HuH-7 (cell line): ENCODE measurements around the gene TSPYL4.
A peak's percentile ranks its signal among the peaks of the same experiment; 100 is the strongest.
"Not testable (repeated sequence)": the region's sequence is repeated elsewhere in the genome, so short reads cannot be mapped to it uniquely, and the experiment has no call there.

Source experiments
- DNase-seq: peaks from one replicate; pipeline ENCODE4 v3.0.0; 2011; ENCODE audit warnings: low spot score

TSPYL4 gene

DNA sequence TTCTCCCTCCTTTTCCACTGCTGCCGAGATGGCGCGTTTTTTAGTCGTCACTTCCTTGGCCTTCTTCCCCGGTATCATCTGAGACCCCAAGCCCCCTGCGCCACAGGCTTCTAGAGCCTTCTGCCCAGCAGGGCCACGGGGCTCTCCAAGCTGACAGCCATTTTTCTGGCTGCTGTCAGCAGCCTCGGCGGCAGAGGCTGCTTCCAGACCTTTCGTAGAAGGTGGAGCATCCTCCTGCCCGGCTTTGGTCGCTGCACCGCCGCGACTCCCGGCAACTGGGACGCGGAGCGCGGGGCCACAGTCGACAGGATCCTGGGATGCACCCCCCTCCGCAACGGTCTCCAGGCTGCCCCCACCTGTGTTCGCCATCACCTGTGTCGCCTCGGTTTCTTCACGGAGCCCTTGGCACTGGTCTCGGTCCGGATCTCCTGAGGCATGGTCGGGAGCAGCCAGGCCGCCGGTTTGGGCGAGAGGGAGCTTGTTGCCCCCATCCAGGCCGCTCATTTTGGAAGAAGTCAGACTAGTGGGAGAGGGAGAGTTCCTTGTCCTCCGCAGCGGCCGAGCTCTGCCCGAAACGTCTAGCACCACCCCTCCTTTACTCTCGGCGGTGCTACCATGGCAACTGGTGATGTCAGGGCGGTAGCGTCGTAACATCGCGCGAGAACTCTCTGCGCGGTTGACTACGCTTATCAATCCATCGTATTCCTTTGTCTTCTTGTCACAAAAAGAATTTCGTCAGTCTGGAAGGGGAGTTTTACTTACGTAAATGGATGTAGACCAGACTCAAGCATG lies at the start of gene TSPYL4:
TSPYL4 (minus strand) TSS at position 571 of the 792 bp plus-strand sequence; CDS start at position 504, 67 bp downstream.
- DNase-seq = peak; percentile 86

GRCh38 chr6:116301104-116301503 lies 47.2 kb upstream of the TSPYL4 start:
- no peak for DNase-seq

DNA sequence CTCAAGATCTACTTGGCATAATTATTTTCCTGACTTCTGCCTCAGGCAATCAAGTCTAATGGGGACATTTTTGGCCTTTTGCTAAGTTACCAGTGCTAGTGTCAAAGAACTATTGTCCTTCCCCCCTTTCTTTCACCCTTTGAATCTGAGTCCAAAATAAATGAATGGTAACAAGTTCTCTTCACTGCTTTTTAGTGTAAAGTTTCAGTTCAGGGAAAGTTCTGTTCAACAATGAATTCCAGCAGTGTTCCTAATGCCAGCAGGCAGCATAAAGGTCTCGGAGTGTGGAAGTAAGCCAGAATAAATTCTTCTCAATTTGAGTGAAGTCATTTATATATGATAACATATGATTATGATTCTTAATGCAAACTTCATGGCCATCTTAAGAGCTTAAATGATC lies 46.7 kb upstream of the TSPYL4 start:
- no peak for DNase-seq

GRCh38 chr6:116298973-116299372 lies 45.1 kb upstream of the TSPYL4 start:
- DNase-seq = no peak

GRCh38 chr6:116298273-116298672 lies 44.4 kb upstream of the TSPYL4 start:
- no peak for DNase-seq

DNA sequence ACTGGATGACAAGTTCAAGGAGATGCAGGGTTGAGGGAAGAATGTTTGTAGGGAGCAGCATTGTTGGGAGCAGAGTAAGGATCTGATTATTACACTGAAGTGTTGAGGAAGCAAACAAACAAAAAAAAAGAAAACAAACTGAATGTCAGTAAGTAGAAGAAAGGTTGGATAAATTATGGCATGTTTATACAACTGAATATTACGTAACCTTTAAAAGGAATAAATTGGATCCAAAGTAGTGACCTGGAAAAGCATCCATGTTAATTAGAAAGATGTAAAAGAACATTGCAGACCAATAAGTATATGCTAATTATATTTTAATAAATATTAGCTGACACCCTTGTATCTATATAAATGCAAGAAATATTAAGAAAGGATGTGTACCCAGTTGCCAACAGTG lies 38.7 kb upstream of the TSPYL4 start:
- DNase-seq = no peak

GRCh38 chr6:116291701-116292396 lies 38.0 kb upstream of the TSPYL4 start:
- DNase-seq = no peak

DNA sequence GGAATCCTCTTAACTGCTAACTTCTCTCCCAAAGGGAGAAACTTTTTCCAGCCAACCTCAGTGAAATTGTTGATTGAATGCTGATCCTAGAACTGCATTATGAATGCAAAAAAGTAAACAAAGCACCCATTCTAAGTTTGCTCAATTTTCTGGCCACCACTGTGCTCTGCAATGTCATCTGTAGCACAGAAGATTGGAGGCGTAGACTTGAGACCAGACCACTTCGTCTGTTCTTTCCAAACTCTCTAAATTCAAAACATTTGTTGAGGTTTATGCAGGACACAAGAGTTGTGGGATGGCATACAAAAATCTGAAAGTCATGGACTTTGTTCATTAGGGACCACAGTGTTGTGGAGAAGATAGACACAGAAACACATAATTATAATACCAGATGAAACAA lies 36.9 kb upstream of the TSPYL4 start:
- no peak for DNase-seq

- no peak for DNase-seq
Observed at GRCh38 chr6:116289876-116290275, 36.0 kb upstream of the TSPYL4 start.

DNA sequence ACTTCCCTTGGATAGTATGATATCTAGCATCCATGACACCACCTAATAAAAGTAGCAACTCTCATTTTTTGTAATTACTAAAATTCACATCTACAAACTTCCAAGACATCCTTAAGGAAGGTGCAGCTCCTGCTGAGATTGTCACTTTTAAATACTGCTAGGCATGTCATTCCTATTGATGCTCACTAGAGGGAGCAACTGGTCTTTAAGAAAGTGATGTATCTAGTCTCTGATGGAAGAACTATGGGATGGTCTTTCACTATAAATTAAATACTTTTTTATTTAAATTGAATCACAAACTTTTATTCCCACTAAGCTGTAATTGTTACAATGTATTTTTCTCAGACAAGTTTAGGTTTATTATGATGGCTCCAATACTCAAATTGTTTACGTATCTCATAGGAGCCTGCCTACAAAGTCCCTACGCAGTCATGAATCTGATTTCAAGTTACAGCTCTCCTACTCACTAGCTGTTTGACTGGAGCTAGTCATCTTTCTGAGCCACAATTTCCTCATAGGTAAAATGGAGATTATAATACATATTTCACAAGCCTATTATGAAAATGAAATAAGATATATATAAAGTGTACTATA lies 33.9 kb upstream of the TSPYL4 start:
- DNase-seq = no peak

DNA sequence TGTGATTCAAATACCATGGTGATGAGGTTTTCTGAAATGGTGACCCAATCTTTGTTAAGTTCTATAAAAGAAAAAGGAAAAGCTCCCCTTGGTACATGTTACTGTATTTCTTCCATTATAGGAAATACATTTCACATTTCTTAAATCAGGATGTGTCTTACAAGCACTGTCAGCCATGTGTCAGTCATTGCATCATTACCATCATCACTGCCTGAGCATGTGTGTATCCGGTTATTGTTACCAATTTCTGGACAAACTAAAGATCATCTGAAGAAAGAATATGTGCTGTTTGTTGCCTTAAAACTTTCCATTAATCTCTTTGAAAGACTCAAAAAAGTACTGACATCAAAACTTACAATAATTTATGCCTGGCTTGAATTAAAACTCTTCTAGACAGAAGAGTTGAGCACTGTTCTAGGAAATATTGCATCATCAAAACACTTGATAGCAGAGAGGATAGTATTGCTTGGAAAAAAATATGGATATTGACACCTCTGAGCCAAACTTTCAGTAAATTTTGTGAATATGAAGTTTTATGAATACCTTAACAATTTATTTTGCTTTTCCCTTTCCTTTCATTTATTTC lies 33.0 kb upstream of the TSPYL4 start:
- DNase-seq = no peak

GRCh38 chr6:116284984-116285383 lies 31.1 kb upstream of the TSPYL4 start:
- DNase-seq = not testable (repeated sequence)

GRCh38 chr6:116283191-116283590 lies 29.3 kb upstream of the TSPYL4 start:
- DNase-seq = no peak

- no peak for DNase-seq
Observed at GRCh38 chr6:116282698-116283097, 28.8 kb upstream of the TSPYL4 start.

GRCh38 chr6:116280933-116281316 lies 27.1 kb upstream of the TSPYL4 start:
- DNase-seq = no peak

GRCh38 chr6:116280161-116280932 lies 26.5 kb upstream of the TSPYL4 start:
- no peak for DNase-seq

DNA sequence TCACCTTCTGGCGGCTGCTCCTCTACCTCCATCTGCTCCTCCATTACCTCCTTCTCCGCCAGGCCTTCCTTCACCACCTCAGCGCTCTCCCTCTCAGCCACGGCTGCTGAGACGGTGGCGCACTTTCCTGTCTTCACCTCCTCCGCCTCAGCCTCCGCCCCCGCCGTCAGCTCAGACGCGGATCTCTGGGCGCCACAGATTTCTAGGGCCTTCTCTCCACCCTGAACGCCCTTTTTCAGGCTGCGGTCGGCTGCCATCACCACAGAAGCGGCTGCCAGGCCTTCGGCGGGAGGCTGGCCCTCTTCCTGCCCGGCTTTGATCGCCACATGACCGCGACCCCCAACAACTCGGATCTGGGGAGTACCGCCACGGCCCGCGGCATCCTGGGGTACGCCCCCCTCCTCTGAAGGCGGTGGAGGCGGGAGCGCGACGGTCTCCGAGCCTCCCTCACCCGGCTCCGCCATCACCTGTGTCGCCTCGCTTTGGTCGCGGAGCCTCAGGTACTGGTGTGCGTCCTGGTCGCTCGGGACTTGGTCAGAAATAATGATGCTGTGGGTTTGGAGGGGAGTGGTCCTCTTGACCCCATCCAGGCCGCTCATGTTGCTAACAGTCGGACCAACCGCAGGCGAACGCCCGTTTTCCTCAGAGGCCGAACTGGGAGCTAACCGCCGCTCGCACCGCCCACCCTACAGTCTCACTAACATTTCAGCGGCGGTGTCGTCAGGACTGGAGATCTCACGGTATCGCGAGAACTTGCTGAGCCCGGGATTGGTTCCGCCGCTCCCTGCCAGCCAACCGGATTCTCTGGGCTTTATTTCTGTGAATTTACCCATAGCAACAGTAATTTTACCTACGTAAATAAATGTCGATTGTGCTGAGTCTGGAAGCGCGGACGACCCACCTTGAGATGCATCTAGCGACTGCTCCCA lies 25.6 kb upstream of the TSPYL4 start, which contains the start of gene TSPYL1:
TSPYL1 (minus strand) TSS at position 699 of the 929 bp plus-strand sequence; CDS start at position 599, 100 bp downstream.
- peak; percentile 81 for DNase-seq

- DNase-seq = no peak
Observed at GRCh38 chr6:116278854-116279231, 25.0 kb upstream of the TSPYL4 start.

- no peak for DNase-seq
Observed at GRCh38 chr6:116278481-116278829, 24.6 kb upstream of the TSPYL4 start.

DNA sequence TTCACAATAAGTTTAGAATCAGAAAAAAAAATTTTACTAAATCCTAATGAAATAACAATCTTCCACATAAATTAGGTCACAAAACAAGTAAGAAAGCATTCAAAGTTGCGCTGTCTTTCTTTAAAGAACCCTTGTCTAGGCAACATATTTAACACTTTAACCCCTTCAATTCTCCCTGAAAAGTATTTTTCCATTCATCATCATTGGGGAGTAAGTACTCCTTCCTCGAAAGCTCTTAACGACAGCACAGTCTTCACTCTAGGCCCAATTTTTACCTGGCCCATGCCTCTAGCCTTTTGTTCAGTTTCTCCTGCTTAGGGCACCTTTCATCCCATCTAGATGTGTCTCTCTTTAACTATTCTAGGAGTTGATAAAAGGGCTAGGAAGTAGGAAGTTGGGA lies 23.2 kb upstream of the TSPYL4 start:
- DNase-seq = no peak

DNA sequence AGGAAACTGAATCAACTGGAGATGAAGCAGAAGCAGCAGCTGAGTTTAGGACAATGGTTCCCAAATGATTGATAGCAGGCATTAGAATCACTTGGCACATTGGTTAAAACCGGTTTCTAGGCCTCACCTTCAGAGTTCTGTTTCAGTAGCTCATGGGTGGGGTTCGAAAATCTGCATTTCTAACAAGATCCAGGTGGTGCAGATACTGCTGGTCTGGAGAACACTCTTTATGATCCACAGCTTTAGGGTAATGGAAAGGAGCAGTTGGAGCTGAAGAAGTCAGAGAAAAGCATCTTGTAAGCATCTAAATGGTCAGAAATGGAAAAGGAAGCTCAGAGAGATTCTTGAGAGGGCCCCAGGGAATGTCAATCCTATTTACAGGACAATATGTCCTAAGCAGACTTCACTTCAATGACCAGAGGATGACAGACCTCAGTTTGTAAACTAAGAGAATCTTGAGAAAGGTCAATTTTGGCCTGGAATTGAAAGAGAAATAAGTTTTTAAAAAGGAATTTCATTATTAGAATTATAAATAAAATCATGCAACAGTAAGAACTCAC lies 17.4 kb upstream of the TSPYL4 start:
- DNase-seq = no peak
